GM12891 (cell line): ENCODE data around the gene ZDHHC18.
A peak's percentile ranks its signal among the peaks of the same experiment; 100 is the strongest.
"Not testable (repeated sequence)": the region's sequence is repeated elsewhere in the genome, so short reads cannot be mapped to it uniquely, and the experiment has no call there.

Source experiments
- DNase-seq: peaks from one replicate; pipeline ENCODE4 v3.0.0; 2011; ENCODE audit warnings: low spot score; ENCODE audit not compliant: insufficient read length
- FAIRE-seq: peaks from 2 replicates; lab custom pipeline; 2011; peaks lifted over from hg19 to GRCh38; lab: Jason Lieb, UNC
- PAX5 ChIP-seq: IDR thresholded peaks from 2 replicates; pipeline ENCODE4 v1.6.1; 2011; ENCODE audit warnings: low read length, moderate library complexity, mild to moderate bottlenecking; ENCODE audit not compliant: insufficient read depth, severe bottlenecking
- POLR2A ChIP-seq: IDR thresholded peaks from 2 replicates; pipeline ENCODE4 v1.6.1; 2011; ENCODE audit warnings: low read depth, low read length, control low read depth
- POLR2AphosphoS5 ChIP-seq: IDR thresholded peaks from 2 replicates; pipeline ENCODE4 v1.6.1; 2011; ENCODE audit warnings: low read depth, low read length, control low read depth
- POU2F2 ChIP-seq: IDR thresholded peaks from 2 replicates; pipeline ENCODE4 v1.6.1; 2011; ENCODE audit warnings: low read depth, mild to moderate bottlenecking, control low read depth, low read length, moderate library complexity
- SPI1 ChIP-seq: IDR thresholded peaks from 2 replicates; pipeline ENCODE4 v1.6.1; 2011; ENCODE audit warnings: low read depth, low read length, control low read depth
- TAF1 ChIP-seq: IDR thresholded peaks from 2 replicates; pipeline ENCODE4 v1.6.1; 2011; ENCODE audit warnings: low read depth, low read length, control low read depth

Gene ZDHHC18

DNA sequence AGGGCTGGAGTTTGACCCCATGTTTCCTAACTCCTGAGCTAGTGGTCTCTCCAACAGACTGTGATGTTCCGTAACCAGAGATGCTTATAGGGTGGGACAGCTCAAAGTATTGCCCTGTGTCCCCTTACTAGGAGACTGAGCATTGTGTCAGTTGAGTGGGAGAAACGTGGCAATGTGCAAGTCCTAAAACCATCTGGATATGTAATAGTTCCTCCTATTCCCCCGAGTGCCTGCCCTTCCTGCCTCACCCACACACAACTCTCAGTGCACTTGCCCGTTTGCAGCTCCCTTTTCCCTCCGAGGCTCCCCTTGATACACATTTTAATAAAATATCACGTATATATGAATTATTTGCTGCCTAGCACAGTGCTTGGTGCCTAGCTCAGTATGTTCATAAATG is 35.3 kb upstream of the ZDHHC18 start:
- TF ChIP-seq POLR2AphosphoS5 (no peak), POLR2A (no peak), POU2F2 (no peak), SPI1 (no peak), PAX5 (no peak), TAF1 (no peak)
- DNase-seq (no peak), FAIRE-seq (no peak)

DNA sequence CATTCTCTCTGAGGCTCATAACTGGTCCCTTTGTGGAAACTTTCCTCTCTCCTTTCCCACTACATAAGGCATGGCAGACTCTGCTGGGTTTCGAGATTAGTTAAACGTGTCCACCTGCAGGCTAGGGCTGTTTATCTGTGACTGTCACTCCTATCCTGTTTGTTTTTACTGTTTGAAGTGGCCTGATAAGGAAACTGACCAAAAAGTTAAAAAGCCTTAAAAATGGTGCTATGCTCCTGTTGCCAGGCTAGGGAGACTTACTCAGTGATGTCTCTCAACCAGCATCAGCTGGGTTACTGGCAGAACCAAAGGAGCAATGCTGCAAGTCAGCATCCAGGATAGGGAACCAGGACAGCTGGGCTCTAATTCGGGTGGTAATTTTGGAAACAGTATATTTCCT is 34.9 kb upstream of the ZDHHC18 start:
- TF ChIP-seq POU2F2, result no peak
- no peak for TF ChIP-seq PAX5
- peak; percentile 75 for FAIRE-seq
- no peak for DNase-seq

DNA sequence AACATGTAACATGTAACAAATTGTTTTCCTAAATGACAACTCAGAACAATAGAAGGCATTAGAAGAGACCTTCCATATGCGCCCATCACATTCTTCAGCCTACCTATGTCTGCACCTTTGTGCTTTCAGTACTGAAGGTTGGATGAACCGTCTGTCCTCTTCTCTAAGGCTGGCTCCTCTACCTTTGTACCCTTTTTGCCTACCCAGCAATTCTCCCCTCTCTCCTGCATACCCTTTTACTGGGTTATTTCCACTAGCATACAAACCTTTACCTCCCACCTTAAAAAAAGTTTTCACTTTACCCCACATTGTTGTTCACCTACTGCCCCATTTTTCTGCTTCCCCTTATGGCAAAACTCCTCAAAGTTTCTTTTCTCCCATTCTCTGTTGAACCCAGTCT is 33.6 kb upstream of the ZDHHC18 start:
- no peak for FAIRE-seq
- TF ChIP-seq POLR2A (no peak), POU2F2 (no peak), SPI1 (no peak), TAF1 (no peak), PAX5 (no peak), POLR2AphosphoS5 (no peak)
- no peak for DNase-seq

DNA sequence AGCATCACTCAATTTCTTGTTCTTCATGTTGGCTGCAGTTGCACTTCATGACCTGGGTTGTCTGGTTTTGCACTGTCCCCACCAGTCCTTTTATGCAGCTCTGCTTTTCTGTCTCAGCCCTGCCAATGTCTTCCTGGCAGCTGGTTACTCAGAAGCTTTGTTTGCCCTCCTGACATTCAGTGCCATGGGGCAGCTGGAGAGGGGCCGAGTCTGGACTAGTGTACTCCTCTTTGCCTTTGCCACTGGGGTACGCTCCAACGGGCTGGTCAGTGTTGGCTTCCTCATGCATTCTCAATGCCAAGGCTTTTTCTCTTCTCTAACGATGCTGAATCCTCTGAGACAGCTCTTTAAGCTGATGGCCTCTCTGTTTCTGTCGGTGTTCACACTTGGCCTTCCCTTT is 32.1 kb upstream of the ZDHHC18 start:
- TF ChIP-seq POLR2A (no peak), PAX5 (no peak), POLR2AphosphoS5 (no peak), POU2F2 (no peak), TAF1 (no peak), SPI1 (no peak)
- no peak for DNase-seq
- no peak for FAIRE-seq

DNA sequence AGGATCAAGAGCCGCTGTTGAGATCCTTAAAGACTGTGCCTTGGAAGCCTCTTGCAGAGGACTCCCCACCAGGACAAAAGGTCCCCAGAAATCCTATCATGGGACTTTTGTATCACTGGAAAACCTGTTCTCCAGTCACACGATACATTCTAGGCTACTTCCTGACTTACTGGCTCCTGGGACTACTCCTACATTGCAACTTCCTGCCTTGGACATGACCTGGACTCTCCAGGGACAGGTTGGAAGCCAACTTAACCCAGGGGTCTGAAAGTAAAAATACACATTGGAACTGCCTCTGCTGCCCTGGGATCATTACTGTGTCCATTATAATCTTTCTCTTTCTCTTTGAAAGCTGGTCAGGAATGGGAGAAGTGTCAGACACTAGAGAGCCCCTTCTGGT is 28.9 kb upstream of the ZDHHC18 start:
- TF ChIP-seq POLR2AphosphoS5 (no peak), SPI1 (no peak), TAF1 (no peak), PAX5 (no peak), POLR2A (no peak), POU2F2 (no peak)
- DNase-seq (no peak), FAIRE-seq (no peak)

DNA sequence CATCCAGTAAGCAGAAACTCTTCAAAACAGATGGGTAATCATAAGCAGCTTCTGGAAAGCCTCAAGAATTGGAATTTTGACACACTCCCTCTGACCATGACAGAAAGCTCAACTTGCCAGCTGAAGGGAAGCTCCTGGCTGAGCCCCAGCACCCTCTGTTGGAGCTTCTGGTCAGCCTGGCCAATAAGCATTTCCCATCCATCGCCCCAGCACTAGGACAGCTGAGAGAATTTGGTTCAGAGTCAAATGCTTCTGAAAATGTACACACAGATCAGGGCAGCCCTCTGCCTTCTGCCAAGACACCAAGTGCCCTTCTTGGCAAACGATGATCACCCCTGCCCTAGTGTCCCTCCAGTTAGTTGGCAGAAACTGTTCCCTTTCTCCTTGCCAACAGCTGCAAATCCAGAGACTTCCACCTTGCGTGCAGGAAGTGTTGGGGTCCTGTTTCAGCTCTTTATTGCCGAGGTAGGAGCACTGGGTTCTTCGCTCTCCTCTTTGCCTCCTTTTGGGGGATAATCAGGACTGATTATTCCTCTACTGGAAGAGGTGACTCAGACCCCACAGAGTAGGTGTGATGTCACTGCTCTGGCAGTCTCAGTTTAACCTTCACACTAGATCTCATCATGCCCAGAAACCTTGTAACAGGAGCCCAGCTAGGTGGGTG is 26.9 kb upstream of the ZDHHC18 start:
- TF ChIP-seq SPI1 (no peak), POLR2A (no peak), POU2F2 (no peak), TAF1 (no peak), POLR2AphosphoS5 (no peak), PAX5 (no peak)
- FAIRE-seq, result peak; percentile 66
- no peak for DNase-seq

DNA sequence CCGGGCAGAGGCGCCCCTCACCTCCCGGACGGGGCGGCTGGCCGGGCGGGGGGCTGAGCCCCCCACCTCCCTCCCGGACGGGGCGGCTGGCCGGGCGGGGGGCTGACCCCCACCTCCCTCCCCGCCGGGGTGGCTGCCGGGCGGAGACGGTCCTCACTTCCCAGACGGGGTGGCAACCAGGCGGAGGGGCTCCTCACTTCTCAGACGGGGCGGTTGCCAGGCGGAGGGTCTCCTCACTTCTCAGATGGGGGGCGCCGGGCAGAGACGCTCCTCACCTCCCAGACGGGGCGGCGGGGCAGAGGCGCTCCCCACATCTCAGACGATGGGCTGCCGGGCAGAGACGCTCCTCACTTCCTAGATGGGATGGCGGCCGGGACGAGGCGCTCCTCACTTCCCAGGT is 22.6 kb upstream of the ZDHHC18 start:
- not testable (repeated sequence) for FAIRE-seq, DNase-seq

DNA sequence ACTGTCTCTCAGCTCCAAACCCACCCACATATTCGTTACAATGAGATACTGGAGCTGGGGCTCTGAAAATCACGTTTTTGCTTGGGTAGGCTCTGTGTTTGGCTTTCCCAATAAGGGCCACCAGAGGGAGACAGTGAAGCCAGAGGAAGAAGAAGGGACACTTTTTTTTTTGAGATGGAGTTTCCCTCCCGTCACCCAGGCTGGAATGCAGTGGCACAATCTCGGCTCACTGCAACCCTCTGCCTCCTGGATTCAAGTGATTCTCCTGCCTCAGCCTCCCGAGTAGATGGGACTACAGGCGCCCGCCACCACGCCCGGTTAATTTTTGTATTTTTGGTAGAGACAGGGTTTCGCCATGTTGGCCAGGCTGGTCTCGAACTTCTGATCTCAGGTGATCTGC is 16.4 kb upstream of the ZDHHC18 start:
- not testable (repeated sequence) for DNase-seq
- peak; percentile 78 for FAIRE-seq

DNA sequence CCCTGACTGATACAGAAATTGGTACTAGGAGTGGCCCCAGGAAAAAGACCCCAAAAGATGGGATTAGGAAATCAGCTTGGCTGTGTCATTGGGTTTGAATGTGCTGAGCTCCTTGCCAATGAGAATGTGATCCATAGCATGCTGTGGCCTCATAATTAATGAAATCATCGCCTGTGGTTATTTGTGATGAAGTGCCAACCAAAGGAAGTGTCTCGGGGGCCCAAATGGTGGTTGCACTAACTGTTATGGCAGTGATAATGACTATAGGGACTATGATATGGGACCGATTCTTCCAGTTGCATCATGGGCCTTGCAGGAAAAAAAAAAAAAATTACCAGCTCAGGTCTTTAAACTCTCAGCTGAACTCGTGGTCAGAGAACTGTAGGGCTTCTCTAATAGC is 15.4 kb upstream of the ZDHHC18 start:
- no peak for DNase-seq
- FAIRE-seq, result no peak
- no peak for TF ChIP-seq POU2F2
- no peak for TF ChIP-seq PAX5
- TF ChIP-seq POLR2A, result no peak
- TF ChIP-seq TAF1, result no peak
- TF ChIP-seq SPI1, result no peak
- no peak for TF ChIP-seq POLR2AphosphoS5

DNA sequence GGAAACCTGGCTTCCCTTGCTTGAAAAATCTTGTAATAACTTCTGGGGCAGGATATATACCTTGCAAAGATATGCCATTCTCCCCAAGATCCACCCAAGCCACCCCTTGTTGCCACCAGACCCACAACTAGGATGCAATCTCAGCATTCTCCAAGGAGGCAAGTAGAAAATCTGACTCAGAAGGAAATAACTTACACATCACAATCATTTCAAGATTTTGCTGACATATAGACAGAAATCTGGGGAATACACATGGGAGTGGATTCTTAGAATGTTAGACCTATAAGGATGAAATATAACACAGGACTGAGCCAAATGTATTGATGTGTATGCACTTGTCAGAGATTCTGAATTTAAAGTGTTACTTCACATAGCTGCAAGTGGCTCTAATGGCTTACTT is 14.8 kb upstream of the ZDHHC18 start:
- DNase-seq (no peak), FAIRE-seq (no peak)
- TF ChIP-seq TAF1 (no peak), POU2F2 (no peak), PAX5 (no peak), POLR2AphosphoS5 (no peak), POLR2A (no peak), SPI1 (no peak)

DNA sequence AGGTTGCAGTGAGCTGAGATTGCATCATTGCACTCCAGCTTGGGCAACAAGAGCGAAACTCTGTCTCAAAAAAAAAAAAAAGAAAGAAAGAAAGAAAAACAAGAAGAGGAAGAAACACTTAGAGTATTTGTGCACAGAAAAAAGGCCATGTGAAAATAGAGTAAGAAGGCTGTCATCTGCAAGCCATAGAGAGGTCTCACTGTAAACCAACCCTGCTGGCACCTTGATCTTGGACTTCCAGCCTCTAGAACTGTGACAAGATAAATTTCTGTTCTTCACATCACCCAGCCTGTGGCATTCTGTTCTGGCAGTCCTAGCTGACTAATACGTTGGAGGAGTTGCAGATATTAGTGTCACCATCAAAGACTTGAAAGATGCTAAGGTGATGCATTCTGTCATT is 12.1 kb upstream of the ZDHHC18 start:
- TF ChIP-seq PAX5, result no peak
- no peak for TF ChIP-seq POLR2A
- no peak for TF ChIP-seq POLR2AphosphoS5
- no peak for TF ChIP-seq POU2F2
- TF ChIP-seq TAF1, result no peak
- DNase-seq (no peak), FAIRE-seq (no peak)
